HepG2 (cell line): Measurements from ENCODE around the gene SELENOM. TPM values are rescaled to one million over a fixed set of nuclear protein-coding genes. Genes with fewer than 3 reads are reported as not detected.

Source experiments
- AHR ChIP-seq: IDR thresholded peaks from 2 replicates; pipeline ENCODE4 v1.6.1; 2018; ENCODE audit warnings: missing genetic modification reagents, missing compliant biosample characterization
- ATF5 ChIP-seq: sonication (generic); formaldehyde crosslinking; IDR thresholded peaks from 2 replicates; pipeline ENCODE4 v1.4.0; 2020; ENCODE audit warnings: mild to moderate bottlenecking, low read depth, missing genetic modification reagents
- CEBPG ChIP-seq: IDR thresholded peaks from 2 replicates; pipeline ENCODE4 v1.6.1; 2016
- DNMT1 ChIP-seq: sonication (generic); formaldehyde crosslinking; IDR thresholded peaks from 2 replicates; pipeline ENCODE4 v1.5.1; 2020; ENCODE audit warnings: mild to moderate bottlenecking, missing genetic modification reagents
- E2F5 ChIP-seq: sonication (generic); formaldehyde crosslinking; conservative IDR thresholded peaks from 2 replicates; pipeline ENCODE4 v1.4.0; 2020; ENCODE audit warnings: missing genetic modification reagents
- HNRNPUL1 ChIP-seq: fragments of 200-400 bp; formaldehyde crosslinking; IDR thresholded peaks from 2 replicates; pipeline ENCODE4 v1.6.1; 2017; ENCODE audit warnings: low read depth, mild to moderate bottlenecking, low read length, moderate library complexity
- KLF11 ChIP-seq: IDR thresholded peaks from 2 replicates; pipeline ENCODE4 v1.6.1; 2016; ENCODE audit warnings: missing compliant biosample characterization
- KLF15 ChIP-seq: sonication (generic); formaldehyde crosslinking; IDR thresholded peaks from 2 replicates; pipeline ENCODE4 v1.8.1; 2023; ENCODE audit warnings: borderline replicate concordance, mild to moderate bottlenecking, inconsistent platforms, missing genetic modification reagents, mixed read lengths
- LBX2 ChIP-seq: sonication (generic); formaldehyde crosslinking; IDR thresholded peaks from 2 replicates; pipeline ENCODE4 v1.5.0; 2020; ENCODE audit warnings: missing genetic modification reagents, mild to moderate bottlenecking, borderline replicate concordance
- MED1 ChIP-seq: sonication (generic); formaldehyde crosslinking; IDR thresholded peaks from 2 replicates; pipeline ENCODE4 v1.4.0; 2020; ENCODE audit warnings: missing genetic modification reagents
- NR2F1 ChIP-seq, 2 experiments: fragments of 450-650 bp in 1 of 2; formaldehyde crosslinking in 1 of 2; IDR thresholded peaks; 2 replicates each; pipeline versions ENCODE4 v1.5.0 to v1.6.1; 2016 to 2020; ENCODE audit warnings: mild to moderate bottlenecking in 1 of 2, missing compliant biosample characterization in 1 of 2, missing genetic modification reagents in 1 of 2, moderate library complexity in 1 of 2
- RNF2 ChIP-seq: fragments of 450-650 bp; conservative IDR thresholded peaks from 2 replicates; pipeline ENCODE4 v1.6.1; 2016; ENCODE audit warnings: low read depth
- SALL2 ChIP-seq: sonication (generic); formaldehyde crosslinking; IDR thresholded peaks from 2 replicates; pipeline ENCODE4 v1.8.1; 2023; ENCODE audit warnings: mild to moderate bottlenecking, missing genetic modification reagents, inconsistent platforms
- SCMH1 ChIP-seq: sonication (generic); formaldehyde crosslinking; IDR thresholded peaks from 2 replicates; pipeline ENCODE4 v1.9.0; 2021; ENCODE audit warnings: missing genetic modification reagents, mild to moderate bottlenecking, borderline replicate concordance
- SMAD3 ChIP-seq: sonication (generic); formaldehyde crosslinking; IDR thresholded peaks from 2 replicates; pipeline ENCODE4 v1.4.0; 2020; ENCODE audit warnings: missing genetic modification reagents
- STAG1 ChIP-seq: sonication (generic); formaldehyde crosslinking; IDR thresholded peaks from 2 replicates; pipeline ENCODE4 v1.4.0; 2020; ENCODE audit warnings: missing genetic modification reagents
- ZBTB38 ChIP-seq: sonication (generic); formaldehyde crosslinking; IDR thresholded peaks from 2 replicates; pipeline ENCODE4 v1.5.1; 2020; ENCODE audit warnings: mild to moderate bottlenecking, missing genetic modification reagents
- ZNF510 ChIP-seq: sonication (generic); formaldehyde crosslinking; IDR thresholded peaks from 2 replicates; pipeline ENCODE4 v1.4.0; 2020; ENCODE audit warnings: low read depth, mild to moderate bottlenecking, missing genetic modification reagents
- ZNF777 ChIP-seq: sonication (generic); formaldehyde crosslinking; IDR thresholded peaks from 2 replicates; pipeline ENCODE4 v1.4.0; 2020; ENCODE audit warnings: missing genetic modification reagents
- polyA plus RNA-seq, 8 experiments: library from polyadenylated mRNA; depleted of rRNA in 3 of 8; stranded (reverse) in 7 of 8; unstranded in 1 of 8; fragments of >200 nt; fragmentation: Illumina TruSeq in 4 of 8; extraction: Trizol in 4 of 8; gene quantifications; 2 replicates each; pipeline versions ENCODE4 v1.2.1 to v1.2.3, GENCODE V29; 2011 to 2016; ENCODE audit warnings: low read depth in 4 of 8, missing spikeins in 1 of 8, mixed read lengths in 1 of 8; ENCODE audit not compliant: insufficient read depth in 1 of 8
- total RNA-seq, 5 experiments: library from RNA; depleted of rRNA; stranded (reverse); fragments of >200 nt; fragmentation: Illumina TruSeq; extraction: Trizol; gene quantifications; 2 replicates each; pipeline ENCODE4 v1.2.3, GENCODE V29; 2016; ENCODE audit warnings: low read depth in 1 of 5
- TF ChIP-seq, protein P1 (sequence below): sonication (generic); formaldehyde crosslinking; conservative IDR thresholded peaks from 2 replicates; pipeline ENCODE4 v1.8.1; 2023; ENCODE audit warnings: missing genetic modification reagents

The SELENOM gene
- total and polyA plus RNA-seq, 2 of the 13 experiments (the other 11 are each of a cell fraction or from before 2014, with no cell fraction given), result 4.1 to 4.3 TPM

GRCh38 chr22:31107178-31107893, at the start of gene SELENOM (continued):
- TF ChIP-seq LBX2 (CRISPR knock-in tag) (no peak), RNF2 (no peak), AHR (CRISPR knock-in tag) (no peak), CEBPG (CRISPR knock-in tag) (no peak), HNRNPUL1 (no peak), NR2F1 (CRISPR knock-in tag; IDR thresholded peaks at IDR 0.05) (no peak), KLF11 (CRISPR knock-in tag) (no peak), ATF5 (CRISPR knock-in tag) (no peak), DNMT1 (CRISPR knock-in tag) (no peak), MED1 (CRISPR knock-in tag) (peak; percentile 22; the same call in 1 of the 2 replicates), ZNF777 (CRISPR knock-in tag) (peak; percentile 17; the same call in 1 of the 2 replicates), SMAD3 (CRISPR knock-in tag) (0 out of 2 replicates have a peak, but pooled peaks have one; percentile 29), SCMH1 (CRISPR knock-in tag) (no peak), ZNF510 (CRISPR knock-in tag) (no peak), KLF15 (CRISPR knock-in tag) (no peak), ZBTB38 (CRISPR knock-in tag) (peak; percentile 91), E2F5 (no peak), STAG1 (CRISPR knock-in tag) (peak; percentile 87), SALL2 (CRISPR knock-in tag) (no peak)
- TF ChIP-seq, protein P1, sequence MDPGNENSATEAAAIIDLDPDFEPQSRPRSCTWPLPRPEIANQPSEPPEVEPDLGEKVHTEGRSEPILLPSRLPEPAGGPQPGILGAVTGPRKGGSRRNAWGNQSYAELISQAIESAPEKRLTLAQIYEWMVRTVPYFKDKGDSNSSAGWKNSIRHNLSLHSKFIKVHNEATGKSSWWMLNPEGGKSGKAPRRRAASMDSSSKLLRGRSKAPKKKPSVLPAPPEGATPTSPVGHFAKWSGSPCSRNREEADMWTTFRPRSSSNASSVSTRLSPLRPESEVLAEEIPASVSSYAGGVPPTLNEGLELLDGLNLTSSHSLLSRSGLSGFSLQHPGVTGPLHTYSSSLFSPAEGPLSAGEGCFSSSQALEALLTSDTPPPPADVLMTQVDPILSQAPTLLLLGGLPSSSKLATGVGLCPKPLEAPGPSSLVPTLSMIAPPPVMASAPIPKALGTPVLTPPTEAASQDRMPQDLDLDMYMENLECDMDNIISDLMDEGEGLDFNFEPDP (CRISPR knock-in tag), result no peak
